Gastrocnemius medialis (tissue), 4 donors: ENCODE data around the gene COA8.

Experiments
- CTCF ChIP-seq, 5 experiments: fragments of 450-650 bp in 3 of 5; fragments of 200-600 bp in 2 of 5; sonication (generic) in 2 of 5; IDR thresholded peaks in 4 of 5; conservative IDR thresholded peaks in 1 of 5; 1 replicate in 4 of 5; 2 replicates in 1 of 5; pipeline ENCODE4 v1.5.1; 2016 to 2019; ENCODE audit warnings: antibody characterized with exemption in 5 of 5, mild to moderate bottlenecking in 3 of 5, moderate library complexity in 3 of 5
- POLR2A ChIP-seq, 2 donors: fragments of 450-650 bp; IDR thresholded peaks; one replicate each; pipeline ENCODE4 v1.6.1; 2017; ENCODE audit warnings: antibody characterized with exemption in 2 of 2, mild to moderate bottlenecking in 2 of 2, moderate library complexity in 2 of 2

DNA sequence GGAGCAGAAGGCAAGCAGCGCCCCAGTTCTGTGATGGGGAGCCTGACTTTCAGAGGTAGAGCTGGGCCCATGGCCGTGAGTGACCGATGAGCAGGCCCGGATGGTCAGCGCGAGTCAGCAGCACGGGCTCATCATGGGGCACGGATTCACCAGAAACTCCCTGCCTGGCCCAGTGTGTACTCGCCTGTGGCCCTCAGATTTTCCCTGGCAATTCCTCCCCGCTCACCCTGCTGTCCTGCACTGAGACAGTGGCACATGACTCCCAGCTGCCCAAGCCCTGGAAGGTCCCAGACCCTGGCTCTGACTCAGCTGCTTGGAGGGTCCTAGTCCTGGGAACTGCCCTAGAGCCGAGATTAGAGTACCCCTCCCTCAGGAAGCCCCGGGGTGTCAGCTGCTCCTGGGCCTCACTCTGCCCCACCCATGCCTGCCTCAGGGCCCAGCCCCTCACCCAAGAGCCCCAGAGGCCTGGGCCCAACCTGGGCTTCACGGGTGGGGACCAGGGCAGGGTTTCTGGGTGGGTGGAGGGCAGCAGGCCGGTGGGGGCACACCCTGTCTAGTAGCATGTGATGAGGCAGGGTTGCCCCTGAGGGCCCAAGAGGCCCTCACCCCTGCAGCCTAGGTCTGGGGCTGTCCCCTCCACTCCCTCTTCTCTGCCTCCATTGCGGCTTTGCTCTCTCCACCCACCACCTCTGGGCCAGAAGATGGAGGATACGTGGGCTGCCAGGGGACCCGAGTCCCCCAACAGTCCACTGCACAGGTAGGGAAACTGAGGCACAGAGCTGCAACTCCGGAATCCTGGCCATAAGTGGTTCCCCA lies 25.4 kb upstream of the COA8 start:
- TF ChIP-seq POLR2A (IDR thresholded peaks at IDR 0.05) (no peak), CTCF (IDR thresholded peaks at IDR 0.05 in 4 of 5, conservative IDR thresholded peaks at IDR 0.05 in 1 of 5) (no peak)
